ENCODE results near the gene LUC7L2.
"Not testable (repeated sequence)": the region's sequence is repeated elsewhere in the genome, so short reads cannot be mapped to it uniquely, and the experiment has no call there.

The LUC7L2 gene

GRCh38 chr7:139357729-139358506 is 1.8 kb upstream of the LUC7L2 start:
- not testable (repeated sequence) for DNase-seq

- peak; percentile 42 to 51 for DNase-seq
Measured at GRCh38 chr7:139358541-139359365, 941 bp upstream of the LUC7L2 start.

DNA sequence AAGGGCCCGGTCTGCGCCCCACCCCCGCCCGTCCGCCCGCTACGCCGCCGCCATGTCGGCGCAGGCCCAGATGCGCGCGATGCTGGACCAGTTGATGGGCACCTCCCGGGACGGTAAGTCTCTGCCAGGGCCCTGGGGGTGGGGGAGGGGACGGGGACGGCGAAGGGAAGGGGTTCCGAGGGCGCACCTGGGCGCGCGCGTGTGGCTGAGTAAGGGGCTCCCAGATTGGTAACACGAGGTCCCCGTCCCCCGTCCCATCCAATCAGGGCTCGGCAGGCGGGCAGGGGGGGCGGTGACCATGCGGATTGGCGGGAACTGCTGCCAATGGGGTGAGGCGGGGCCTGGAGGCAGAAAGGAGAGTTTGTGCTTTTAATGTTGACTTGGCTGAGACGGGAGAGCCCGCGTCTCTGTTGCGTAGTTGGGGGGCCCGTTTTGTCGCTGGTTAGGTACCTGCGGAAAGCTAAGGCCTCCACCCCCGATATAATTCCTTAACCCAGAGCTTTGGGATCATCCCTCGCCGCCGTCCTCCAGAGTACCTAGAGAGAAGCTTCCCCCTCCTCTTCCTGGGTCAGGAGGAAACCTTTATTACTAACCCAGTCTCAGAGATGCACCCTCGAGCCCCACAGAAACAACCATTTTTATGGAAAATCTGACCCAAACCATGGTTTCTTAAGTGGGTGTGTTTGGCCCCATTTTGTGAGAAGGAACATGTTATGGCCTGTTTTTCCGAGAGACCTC is 685 bp downstream of the LUC7L2 start:
- peak; percentile 93 to 95 for DNase-seq

DNA sequence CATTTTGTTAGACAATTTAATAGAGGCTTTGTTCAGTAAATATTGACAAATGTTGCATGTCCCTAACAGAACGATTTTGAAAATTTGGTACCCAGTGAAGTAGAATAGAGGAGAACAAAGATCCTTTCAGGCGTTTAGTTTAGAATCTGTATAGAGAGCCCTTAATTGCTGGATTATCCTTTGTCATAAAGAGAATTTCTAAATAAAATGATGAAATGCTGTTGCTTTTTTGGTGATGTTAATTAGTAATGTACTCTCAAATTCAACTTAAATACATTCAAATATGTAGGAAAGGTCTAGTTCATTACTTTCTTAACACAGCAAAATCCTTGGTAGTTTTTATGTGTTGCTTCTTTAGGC is 1.2 kb downstream of the LUC7L2 start:
- no peak for DNase-seq

DNA sequence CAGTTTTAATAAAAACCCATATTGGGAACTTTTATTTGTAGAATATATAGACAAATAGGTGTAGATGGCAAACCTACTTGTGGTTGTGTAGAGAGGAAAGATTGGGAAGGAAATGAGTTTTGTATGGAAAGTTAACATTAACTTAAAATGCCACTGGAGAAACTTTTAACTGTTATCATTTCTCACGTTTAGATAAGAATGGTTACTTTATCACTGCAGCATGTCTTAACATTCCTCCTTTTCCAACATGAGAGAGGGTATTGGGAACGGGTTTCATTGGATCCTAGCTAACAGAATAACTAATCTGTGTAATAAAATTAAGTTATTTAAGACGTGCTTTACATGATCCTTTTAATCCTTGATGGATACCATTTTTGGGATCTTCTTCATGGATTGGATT is 1.8 kb downstream of the LUC7L2 start:
- no peak for DNase-seq

- DNase-seq = no peak
Measured at GRCh38 chr7:139362302-139362701, 2.6 kb downstream of the LUC7L2 start.

GRCh38 chr7:139362981-139363380 is 3.3 kb downstream of the LUC7L2 start:
- DNase-seq = no peak

DNA sequence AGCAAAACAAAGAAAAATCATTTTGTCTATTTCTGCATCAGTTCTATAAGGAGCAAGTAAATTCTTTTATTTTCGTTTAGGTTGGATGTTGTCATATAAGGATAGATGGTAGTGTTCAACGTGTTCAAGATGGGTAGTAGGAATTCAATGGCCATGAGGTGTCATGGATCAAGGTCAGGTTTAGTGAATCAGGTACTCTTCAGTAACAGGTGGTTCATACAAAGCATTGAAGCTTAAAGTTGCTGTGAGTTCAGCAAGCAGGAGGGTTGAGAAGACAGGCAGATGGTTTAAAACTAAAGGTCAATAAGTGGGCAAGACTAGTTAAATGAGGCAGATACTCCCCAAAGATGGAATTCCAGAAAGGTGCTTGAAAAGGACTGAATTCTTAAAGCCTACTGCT is 5.6 kb downstream of the LUC7L2 start:
- DNase-seq = no peak

DNA sequence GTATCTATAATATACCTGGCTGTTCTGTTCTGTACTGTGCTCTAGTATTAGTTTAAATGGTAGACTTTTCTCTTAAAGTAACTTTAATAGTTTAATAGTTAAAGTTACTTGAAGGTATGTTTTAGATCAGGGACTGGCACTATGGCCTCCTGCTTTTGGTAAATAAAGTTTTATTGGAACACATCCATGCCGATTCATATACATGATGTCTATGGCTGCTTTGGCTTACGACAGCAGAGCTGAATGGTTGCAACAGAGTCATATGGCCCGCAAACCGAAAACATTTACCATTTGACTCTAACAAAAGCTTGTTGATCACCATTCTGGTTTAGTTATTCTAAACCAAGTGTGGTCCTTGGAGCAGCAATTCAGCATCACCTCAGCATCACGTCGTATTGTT is 6.7 kb downstream of the LUC7L2 start:
- DNase-seq = no peak

DNA sequence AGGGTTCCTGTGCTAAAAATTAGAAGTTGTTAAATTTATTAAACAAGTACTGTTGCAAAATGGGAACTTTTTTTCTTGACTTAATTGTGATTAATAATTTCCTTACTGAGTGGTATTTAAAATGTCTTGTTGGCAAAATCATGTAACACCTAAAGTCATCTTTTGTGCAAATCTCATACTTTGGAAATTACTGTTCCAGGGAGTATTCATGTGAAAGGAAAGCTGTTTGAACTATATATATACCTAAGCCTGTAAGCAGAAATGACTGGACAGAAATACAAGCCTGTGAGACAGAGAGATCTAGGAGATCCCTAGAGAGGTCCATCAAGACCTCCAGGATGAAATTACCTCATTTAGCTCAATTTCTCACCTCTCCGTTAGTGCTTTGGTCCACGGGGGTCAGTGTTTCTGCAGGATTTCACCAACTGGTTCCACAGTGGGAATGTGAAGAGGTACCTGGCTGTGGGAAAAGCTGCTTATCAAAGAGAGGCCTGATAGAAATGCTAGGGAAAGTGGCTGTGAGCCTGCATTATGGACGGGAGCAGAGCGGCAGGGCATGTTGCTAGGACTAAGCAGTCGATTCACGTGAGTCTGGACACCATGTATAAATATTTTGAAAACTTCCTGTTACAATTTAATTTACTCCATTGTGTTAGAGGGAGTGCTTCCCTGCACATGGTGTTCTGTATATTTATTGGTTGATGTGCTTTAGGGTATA is 7.9 kb downstream of the LUC7L2 start:
- DNase-seq = no peak

DNA sequence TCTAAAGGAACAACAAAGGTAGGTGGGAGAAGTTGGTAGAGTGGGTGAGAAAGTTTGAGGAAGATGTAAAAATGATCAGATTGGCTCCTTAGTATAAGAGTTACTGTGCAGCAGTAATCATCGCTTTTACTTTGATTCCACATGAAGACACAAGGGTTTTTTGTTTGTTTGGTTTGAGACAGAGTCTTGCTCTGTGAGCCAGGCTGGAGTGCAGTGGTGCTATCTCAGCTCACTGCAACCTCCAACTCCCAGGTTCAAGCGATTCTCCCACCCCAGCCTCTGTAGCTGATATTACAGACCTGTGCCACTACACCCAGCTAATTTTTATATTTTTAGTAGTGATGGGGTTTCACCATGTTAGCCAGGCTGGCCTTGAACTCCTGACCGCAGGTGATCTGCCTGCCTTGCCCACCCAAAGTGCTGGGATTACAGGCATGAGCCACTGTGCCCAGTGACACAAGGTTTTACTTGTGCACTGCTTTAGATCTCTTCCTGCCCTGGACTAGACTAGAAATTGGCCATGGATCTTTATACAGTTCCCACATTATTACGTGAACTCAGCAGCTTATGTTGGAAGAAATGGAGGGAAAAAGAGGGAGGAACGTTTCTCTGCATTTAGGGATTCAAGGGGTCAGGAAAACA is 10.7 kb downstream of the LUC7L2 start:
- DNase-seq = no peak

DNA sequence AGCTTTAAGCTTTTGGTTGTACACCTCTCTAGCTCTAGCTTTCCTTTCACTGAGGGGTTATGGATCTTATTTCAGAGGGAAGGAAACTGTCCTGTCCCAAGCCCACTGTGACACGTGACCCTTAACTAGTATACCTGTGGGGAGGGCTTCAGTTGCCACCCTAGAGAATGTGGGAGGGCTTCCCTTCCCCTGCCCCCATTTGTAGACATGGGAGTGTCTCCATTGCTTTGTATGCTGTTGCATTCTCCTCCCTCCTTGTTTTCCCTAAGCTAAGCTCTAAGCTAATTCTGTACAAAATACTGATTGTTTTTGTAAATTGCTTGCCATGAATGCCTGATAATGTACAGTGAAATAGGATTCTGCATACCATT is 11.2 kb downstream of the LUC7L2 start:
- no peak for DNase-seq

DNA sequence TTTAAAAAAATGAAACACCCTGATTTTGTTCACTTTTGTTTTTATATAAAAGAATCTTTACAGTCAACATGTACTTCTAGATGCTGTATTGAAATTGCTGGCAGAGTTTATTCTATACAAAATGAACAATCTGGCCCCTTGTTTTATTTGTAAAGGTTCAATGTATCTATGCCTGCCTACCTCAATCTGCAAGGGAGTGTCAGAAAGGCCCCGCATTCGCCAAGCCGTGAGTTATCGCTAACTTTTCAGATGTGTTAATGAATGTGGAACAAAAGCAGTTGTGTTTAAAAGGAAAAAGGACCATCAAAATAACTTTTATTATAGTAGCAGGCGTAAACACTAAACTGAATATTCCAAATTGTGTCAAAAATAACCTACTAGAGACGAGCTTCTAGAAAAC is 14.6 kb downstream of the LUC7L2 start:
- no peak for DNase-seq

DNA sequence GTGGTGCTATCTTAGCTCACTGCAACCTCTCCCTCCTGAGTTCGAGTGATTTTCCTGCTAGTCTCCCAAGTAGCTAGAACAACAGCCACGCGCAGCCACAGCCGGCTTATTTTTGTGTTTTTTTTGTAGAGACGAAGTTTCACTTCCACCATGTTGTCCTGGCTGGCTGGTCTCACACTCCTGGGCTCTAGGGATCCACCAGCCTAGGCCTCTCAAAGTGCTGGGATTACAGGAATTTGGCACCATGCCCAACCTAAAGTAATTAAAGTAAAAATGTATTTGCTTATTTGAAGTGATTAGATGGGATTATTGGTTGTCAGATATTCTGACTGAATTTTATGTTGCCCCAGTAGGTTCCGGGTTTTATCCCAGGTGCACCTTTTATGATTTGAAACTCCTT is 22.7 kb downstream of the LUC7L2 start:
- DNase-seq = no peak

DNA sequence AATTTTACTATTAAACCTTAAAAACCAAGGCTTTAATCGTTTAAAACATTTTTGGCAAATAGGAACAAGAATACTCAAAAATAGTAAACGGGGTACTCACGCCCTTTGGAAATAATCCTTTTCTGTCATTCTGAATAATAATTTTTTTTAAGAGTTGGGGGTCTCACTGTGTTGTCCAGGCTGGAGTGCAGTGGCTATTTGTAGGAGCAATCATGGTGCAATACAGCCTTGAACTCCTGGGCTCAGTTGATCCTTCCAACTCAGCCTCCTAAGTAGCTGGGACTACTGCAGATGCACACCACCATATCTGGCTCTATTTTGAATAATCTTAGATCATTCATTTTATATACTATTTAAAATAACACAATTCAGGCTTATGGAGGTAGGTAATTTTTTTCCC is 24.9 kb downstream of the LUC7L2 start:
- no peak for DNase-seq

- DNase-seq = no peak
Measured at GRCh38 chr7:139387594-139387993, 27.9 kb downstream of the LUC7L2 start.

GRCh38 chr7:139389091-139389490 is 29.4 kb downstream of the LUC7L2 start:
- DNase-seq = no peak

GRCh38 chr7:139389774-139390173 is 30.1 kb downstream of the LUC7L2 start:
- DNase-seq = no peak

GRCh38 chr7:139393621-139394211 is 34.0 kb downstream of the LUC7L2 start:
- no peak for DNase-seq

GRCh38 chr7:139394540-139394939 is 34.8 kb downstream of the LUC7L2 start:
- DNase-seq = no peak

GRCh38 chr7:139396323-139396951 is 36.7 kb downstream of the LUC7L2 start:
- DNase-seq = no peak

DNA sequence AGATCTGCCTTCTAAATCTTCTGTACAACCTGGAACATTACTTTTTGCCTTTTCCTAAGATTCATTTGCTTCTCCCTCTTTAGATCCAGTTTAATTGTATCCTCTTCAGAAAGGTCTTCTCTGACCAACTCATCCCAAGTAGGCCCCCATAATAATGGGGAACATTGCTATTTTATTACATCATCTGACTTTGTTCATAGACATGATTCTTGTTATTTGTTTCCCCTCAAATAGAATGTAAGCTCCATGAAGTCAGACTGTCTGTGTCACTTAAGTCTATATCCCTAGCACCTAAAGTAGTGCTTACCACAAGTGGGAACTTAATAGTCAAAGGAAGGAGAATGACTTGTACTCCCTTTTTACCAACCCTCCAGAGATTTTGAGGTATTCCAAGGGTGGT is 37.5 kb downstream of the LUC7L2 start:
- no peak for DNase-seq

All from NCI-H1930 (cell line).